Gastroesophageal sphincter (tissue), 4 donors: Measurements from ENCODE around the gene CD2. TPM values are rescaled to one million over a fixed set of nuclear protein-coding genes. Genes with fewer than 3 reads are reported as not detected.

ENCODE experiments used
- ATAC-seq: fragments of 150-250 bp; one replicate; pipeline ENCODE4 v1.9.1; 2016; ENCODE audit warnings: mild to moderate bottlenecking, moderate library complexity
- H3K27ac ChIP-seq, 4 donors: fragments of 200-600 bp; sonication (generic) in 3 of 4; 1 replicate in 3 of 4; 2 replicates in 1 of 4; pipeline ENCODE4 v1.5.1; 2016 to 2019
- H3K27me3 ChIP-seq: fragments of 200-600 bp; sonication (generic); one replicate; pipeline ENCODE4 v1.5.1; 2019
- H3K36me3 ChIP-seq, 2 donors: fragments of 200-600 bp; sonication (generic); one replicate each; pipeline ENCODE4 v1.5.1; 2019; ENCODE audit warnings: control low read depth in 1 of 2
- H3K4me1 ChIP-seq, 3 donors: fragments of 200-600 bp; sonication (generic); 1 replicate in 2 of 3; 2 replicates in 1 of 3; pipeline ENCODE4 v1.5.1; 2016 to 2019; ENCODE audit warnings: control low read depth in 2 of 3
- H3K4me3 ChIP-seq, 2 donors: fragments of 200-600 bp; sonication (generic); one replicate each; pipeline ENCODE4 v1.5.1; 2019; ENCODE audit warnings: mild to moderate bottlenecking in 1 of 2, moderate library complexity in 1 of 2
- H3K9me3 ChIP-seq, 3 donors: fragments of 200-600 bp; sonication (generic); one replicate each; pipeline ENCODE4 v1.5.1; 2017 to 2019; ENCODE audit warnings: control low read depth in 2 of 3
- EP300 ChIP-seq: sonication (generic); formaldehyde crosslinking; IDR thresholded peaks from one replicate; pipeline ENCODE4 v1.6.1; 2017; ENCODE audit warnings: antibody characterized with exemption, mild to moderate bottlenecking
- POLR2A ChIP-seq, 2 donors: fragments of 450-650 bp; IDR thresholded peaks; one replicate each; pipeline ENCODE4 v1.6.1; 2017; ENCODE audit warnings: antibody characterized with exemption in 2 of 2, mild to moderate bottlenecking in 2 of 2, moderate library complexity in 1 of 2
- POLR2AphosphoS5 ChIP-seq: sonication (generic); formaldehyde crosslinking; IDR thresholded peaks from one replicate; pipeline ENCODE4 v1.6.1; 2017; ENCODE audit warnings: antibody characterized with exemption
- WGBS, 2 donors: methylation state at CpG; one replicate each; pipeline ENCODE4 v1.1.5; 2018; ENCODE audit warnings: low coverage in 1 of 2; 5-methylcytosine and 5-hydroxymethylcytosine counted together
- total RNA-seq, 4 donors: library from RNA; depleted of rRNA; stranded (reverse); fragments of >200 nt; gene quantifications; one replicate each; pipeline ENCODE4 v1.1.0, GENCODE V29; 2016
- TF ChIP-seq, protein P1 (sequence below), 4 experiments: fragments of 200-600 bp in 2 of 4; fragments of 450-650 bp in 2 of 4; sonication (generic) in 1 of 4; IDR thresholded peaks; one replicate each; pipeline ENCODE4 v1.5.1; 2017 to 2019; ENCODE audit warnings: antibody characterized with exemption in 4 of 4, mild to moderate bottlenecking in 2 of 4, moderate library complexity in 2 of 4

The CD2 gene
- total RNA-seq, 4 donors from 2014 or later, result 1.1 to 1.8 (median 1.2) TPM; not detected in 1

DNA sequence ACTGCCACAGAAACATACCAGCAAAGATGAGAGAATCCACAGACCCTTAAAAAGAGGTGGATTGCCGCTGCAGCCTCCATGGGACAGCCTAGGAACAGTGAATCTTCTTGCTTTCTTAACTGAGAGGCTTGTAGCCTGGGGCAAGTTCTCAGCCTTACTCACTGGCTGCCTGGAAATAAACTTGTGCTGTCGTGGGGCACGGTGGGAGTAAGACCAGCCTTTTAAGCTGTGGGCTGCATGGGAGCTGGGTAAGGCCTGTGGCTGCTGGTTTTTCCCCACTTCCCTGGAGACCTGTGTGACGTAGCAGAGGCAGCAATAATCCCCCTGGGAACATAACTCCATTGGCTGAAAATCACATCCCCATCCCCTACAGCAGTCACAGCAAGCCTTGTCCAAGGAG lies 30.8 kb downstream of the CD2 start:
- TF ChIP-seq, protein P1, sequence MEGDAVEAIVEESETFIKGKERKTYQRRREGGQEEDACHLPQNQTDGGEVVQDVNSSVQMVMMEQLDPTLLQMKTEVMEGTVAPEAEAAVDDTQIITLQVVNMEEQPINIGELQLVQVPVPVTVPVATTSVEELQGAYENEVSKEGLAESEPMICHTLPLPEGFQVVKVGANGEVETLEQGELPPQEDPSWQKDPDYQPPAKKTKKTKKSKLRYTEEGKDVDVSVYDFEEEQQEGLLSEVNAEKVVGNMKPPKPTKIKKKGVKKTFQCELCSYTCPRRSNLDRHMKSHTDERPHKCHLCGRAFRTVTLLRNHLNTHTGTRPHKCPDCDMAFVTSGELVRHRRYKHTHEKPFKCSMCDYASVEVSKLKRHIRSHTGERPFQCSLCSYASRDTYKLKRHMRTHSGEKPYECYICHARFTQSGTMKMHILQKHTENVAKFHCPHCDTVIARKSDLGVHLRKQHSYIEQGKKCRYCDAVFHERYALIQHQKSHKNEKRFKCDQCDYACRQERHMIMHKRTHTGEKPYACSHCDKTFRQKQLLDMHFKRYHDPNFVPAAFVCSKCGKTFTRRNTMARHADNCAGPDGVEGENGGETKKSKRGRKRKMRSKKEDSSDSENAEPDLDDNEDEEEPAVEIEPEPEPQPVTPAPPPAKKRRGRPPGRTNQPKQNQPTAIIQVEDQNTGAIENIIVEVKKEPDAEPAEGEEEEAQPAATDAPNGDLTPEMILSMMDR (IDR thresholded peaks at IDR 0.05), result no peak
- TF ChIP-seq POLR2AphosphoS5, result no peak
- TF ChIP-seq EP300, result no peak
- TF ChIP-seq POLR2A (IDR thresholded peaks at IDR 0.05), result no peak
- WGBS, 2 donors, result 80% methylated on average over 1 of the region's 4 CpGs
- Histone ChIP-seq H3K9me3 (peaks cover 0 to 18% (median 0%) of the 10 kb centered on the region in 3 donors), H3K27me3 (no peaks in the 10 kb centered on the region), H3K4me1 (no peaks in the 10 kb centered on the region), H3K36me3 (no peaks in the 10 kb centered on the region), H3K27ac (no peak overlapping the region), H3K4me3 (no peak overlapping the region)
- no peak for ATAC-seq

DNA sequence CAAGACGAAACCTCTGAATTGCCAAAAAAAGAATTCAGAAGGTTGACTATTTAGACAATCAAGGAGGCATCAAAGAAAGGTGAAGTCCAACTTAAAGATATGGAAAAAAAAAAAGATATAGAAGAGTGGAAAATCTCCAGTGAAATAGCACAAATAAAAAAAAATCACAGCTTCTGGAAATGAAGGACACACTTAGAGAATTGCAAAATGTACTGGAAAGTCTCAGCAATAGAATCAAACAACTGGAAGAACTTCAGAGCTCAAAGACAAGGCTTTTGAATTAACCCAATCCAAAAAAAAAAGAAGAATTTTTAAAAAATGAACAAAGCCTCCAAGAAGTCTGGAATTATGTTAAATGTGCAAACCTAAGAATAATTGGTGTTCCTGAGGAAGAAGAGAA lies 31.8 kb downstream of the CD2 start:
- TF ChIP-seq POLR2A (IDR thresholded peaks at IDR 0.05), result no peak
- TF ChIP-seq EP300, result no peak
- TF ChIP-seq, protein P1 (IDR thresholded peaks at IDR 0.05), result no peak
- TF ChIP-seq POLR2AphosphoS5, result no peak

DNA sequence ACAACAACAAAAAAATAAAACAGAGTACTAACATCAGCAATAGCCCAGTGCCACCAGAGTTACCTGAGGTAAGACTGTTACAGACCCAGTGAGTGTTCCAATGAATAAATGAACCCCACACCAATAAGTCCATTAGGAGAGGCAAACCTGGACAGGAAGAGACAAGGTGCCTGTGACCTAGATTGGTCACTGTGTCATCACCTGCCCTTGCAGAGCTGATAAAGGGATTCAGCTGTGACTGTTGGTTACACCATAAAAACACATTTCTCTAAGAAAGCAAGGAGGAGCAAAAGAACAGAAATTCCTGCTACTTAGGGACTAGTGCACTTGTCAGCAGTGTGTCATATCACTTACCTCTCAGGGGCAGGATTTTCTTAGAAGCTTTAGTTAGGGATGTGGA lies 37.5 kb downstream of the CD2 start:
- no peak for ATAC-seq
- Histone ChIP-seq H3K27ac (no peak overlapping the region), H3K4me3 (no peak overlapping the region), H3K27me3 (peaks cover 18% of the 10 kb centered on the region), H3K36me3 (no peaks in the 10 kb centered on the region), H3K4me1 (no peaks in the 10 kb centered on the region), H3K9me3 (peaks cover 0 to 4% (median 0%) of the 10 kb centered on the region in 3 donors)
- TF ChIP-seq POLR2A (IDR thresholded peaks at IDR 0.05), result no peak
- TF ChIP-seq POLR2AphosphoS5, result no peak
- TF ChIP-seq, protein P1 (IDR thresholded peaks at IDR 0.05), result no peak
- no peak for TF ChIP-seq EP300

More for the DNA sequence above, 31.8 kb downstream of the CD2 start:
- H3K27me3 ChIP-seq, result no peaks in the 10 kb centered on the region
- H3K9me3 ChIP-seq, result peaks cover 0 to 18% (median 0%) of the 10 kb centered on the region in 3 donors
- no peak for ATAC-seq
- no peaks in the 10 kb centered on the region for H3K4me1 ChIP-seq
- WGBS, 2 donors, result no CpG with 5 or more reads among the region's 1 CpG
- no peak overlapping the region for H3K27ac ChIP-seq
- no peaks in the 10 kb centered on the region for H3K36me3 ChIP-seq
- H3K4me3 ChIP-seq, result no peak overlapping the region

DNA sequence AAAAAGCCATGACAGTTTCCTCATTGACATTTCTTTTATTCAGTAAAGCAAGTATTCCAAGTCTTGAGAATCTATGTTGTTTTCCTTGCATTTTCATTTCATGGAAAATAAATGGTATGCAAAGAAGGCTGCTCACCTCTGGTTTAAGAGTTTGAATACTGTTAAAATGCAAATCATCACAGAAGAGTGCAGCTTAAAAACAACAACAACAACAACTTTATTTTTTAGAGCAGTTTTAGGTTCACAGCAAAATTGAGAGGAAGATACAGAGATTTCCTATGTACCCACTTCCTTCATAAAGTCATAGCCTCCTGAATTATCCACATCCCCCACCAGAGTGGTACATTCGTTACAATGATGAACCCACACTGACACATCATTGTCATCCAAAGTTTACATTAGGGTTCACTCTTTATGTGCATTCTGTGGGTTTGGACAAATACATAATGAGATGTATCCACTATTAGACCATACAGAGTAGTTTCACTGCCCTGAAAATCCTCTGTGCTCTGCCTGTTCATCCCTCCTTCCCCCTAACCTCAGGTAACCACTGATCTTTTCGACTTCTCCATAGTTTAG lies 39.2 kb downstream of the CD2 start:
- Histone ChIP-seq H3K27ac (no peak overlapping the region), H3K9me3 (no peaks in the 10 kb centered on the region), H3K27me3 (peaks cover 30% of the 10 kb centered on the region), H3K4me1 (no peaks in the 10 kb centered on the region), H3K36me3 (no peaks in the 10 kb centered on the region), H3K4me3 (no peak overlapping the region)
- TF ChIP-seq POLR2A (IDR thresholded peaks at IDR 0.05), result no peak
- TF ChIP-seq EP300, result no peak
- no peak for ATAC-seq
- 72 to 81% methylated on average over 2 of the region's 2 CpGs for WGBS, 2 donors

DNA sequence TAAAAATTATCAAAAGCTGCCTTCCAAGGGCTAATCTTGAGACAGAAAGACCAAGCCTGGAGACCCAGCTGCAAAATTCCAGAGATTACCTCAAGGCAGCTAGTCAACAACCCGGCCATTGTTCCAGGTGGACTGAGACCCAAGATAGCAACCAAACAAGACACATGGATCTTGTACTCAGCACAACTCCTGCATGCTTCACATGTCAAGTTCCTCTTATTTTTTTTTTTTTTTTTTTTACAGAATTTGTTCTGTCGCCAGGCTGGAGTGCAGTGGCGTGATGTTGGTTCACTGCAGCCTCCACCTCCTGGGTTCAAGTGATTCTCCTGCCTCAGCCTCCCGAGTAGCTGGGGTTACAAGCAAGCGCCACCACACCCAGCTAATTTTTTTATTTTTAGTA lies 40.1 kb downstream of the CD2 start:
- no peak for TF ChIP-seq POLR2AphosphoS5
- TF ChIP-seq, protein P1 (IDR thresholded peaks at IDR 0.05), result no peak
- TF ChIP-seq POLR2A (IDR thresholded peaks at IDR 0.05), result no peak
- no peak for TF ChIP-seq EP300
- Histone ChIP-seq H3K36me3 (no peaks in the 10 kb centered on the region), H3K9me3 (no peaks in the 10 kb centered on the region), H3K4me1 (no peaks in the 10 kb centered on the region), H3K27me3 (peaks cover 30% of the 10 kb centered on the region), H3K27ac (no peak overlapping the region), H3K4me3 (no peak overlapping the region)
- WGBS, 2 donors, result 73 to 88% methylated on average over 1 to 5 of the region's 5 CpGs
- no peak for ATAC-seq
